SK-N-SH (cell line): ENCODE measurements around the gene STMN1. TPM values are rescaled to one million over a fixed set of nuclear protein-coding genes. Genes with fewer than 3 reads are reported as not detected.

Experiments used
- CTCF ChIA-PET: fragments of 300-600, 350-600 bp; formaldehyde crosslinking; extraction: SDS; loops from one replicate; lab custom pipeline; 2021; lab: Yijun Ruan, JAX
- POLR2A ChIA-PET: fragments of 350-600 bp; sonication (Branson Sonifier 250); formaldehyde crosslinking; extraction: SDS; loops from one replicate; lab custom pipeline; 2020; ENCODE audit warnings: antibody characterized with exemption, inconsistent platforms; lab: Yijun Ruan, JAX
- DNase-seq: peaks from one replicate; pipeline ENCODE4 v3.0.0; 2012
- H2AFZ ChIP-seq: fragments of 200-600 bp; sonication (generic); 2 replicates; pipeline ENCODE4 v1.8.1; 2016; ENCODE audit warnings: antibody characterized with exemption, mild to moderate bottlenecking, low read depth
- H3F3A ChIP-seq: fragments of 200-600 bp; sonication (generic); replicated peaks from 2 replicates; pipeline ENCODE3; 2016; ENCODE audit warnings: antibody characterized with exemption, mild to moderate bottlenecking; ENCODE audit not compliant: insufficient read depth
- H3K27ac ChIP-seq, 2 experiments: fragments of 200-500 bp in 1 of 2; fragments of 200-600 bp in 1 of 2; sonication (Bioruptor generic) in 1 of 2; sonication (generic), shearing (Covaris generic) in 1 of 2; 2 replicates each; pipeline versions ENCODE4 v1.5.1 to v1.6.1; 2014 to 2016; ENCODE audit warnings: low read depth in 2 of 2, inconsistent platforms in 1 of 2, low read length in 1 of 2, mild to moderate bottlenecking in 1 of 2, mixed read lengths in 1 of 2
- H3K27me3 ChIP-seq: fragments of 200-600 bp; sonication (generic), shearing (Covaris generic); 2 replicates; pipeline ENCODE4 v1.6.1; 2016; ENCODE audit warnings: mixed run types; ENCODE audit not compliant: insufficient read depth
- H3K36me3 ChIP-seq, 2 experiments: fragments of 200-500 bp in 1 of 2; fragments of 200-600 bp in 1 of 2; sonication (Bioruptor generic) in 1 of 2; sonication (generic) in 1 of 2; replicated peaks in 1 of 2; 2 replicates each; pipeline versions ENCODE3 to v1.5.1; 2014 to 2016; ENCODE audit warnings: low read length in 1 of 2, mild to moderate bottlenecking in 1 of 2; ENCODE audit not compliant: insufficient read depth in 2 of 2, control insufficient read depth in 1 of 2
- H3K4me1 ChIP-seq, 2 experiments: fragments of 200-500 bp in 1 of 2; fragments of 200-600 bp in 1 of 2; sonication (Bioruptor generic) in 1 of 2; sonication (generic), shearing (Covaris generic) in 1 of 2; 2 replicates each; pipeline versions ENCODE4 v1.5.1 to v1.6.1; 2014 to 2016; ENCODE audit warnings: low read depth in 1 of 2, low read length in 1 of 2, mixed run types in 1 of 2; ENCODE audit not compliant: insufficient read depth in 2 of 2, control insufficient read depth in 1 of 2
- H3K4me2 ChIP-seq: fragments of 200-600 bp; sonication (generic), shearing (Covaris generic); 2 replicates; pipeline ENCODE4 v1.6.1; 2017; ENCODE audit warnings: mixed run types
- H3K4me3 ChIP-seq, 2 experiments: fragments of 200-500 bp in 1 of 2; fragments of 200-600 bp in 1 of 2; sonication (Bioruptor generic) in 1 of 2; sonication (generic), shearing (Covaris generic) in 1 of 2; 2 replicates each; pipeline versions ENCODE4 v1.5.1 to v1.8.1; 2014 to 2016; ENCODE audit warnings: low read depth in 2 of 2, inconsistent platforms in 1 of 2, low read length in 1 of 2, mild to moderate bottlenecking in 1 of 2, mixed read lengths in 1 of 2, moderate library complexity in 1 of 2
- H3K79me2 ChIP-seq: fragments of 200-600 bp; sonication (generic); 2 replicates; pipeline ENCODE4 v1.8.1; 2017; ENCODE audit warnings: mild to moderate bottlenecking; ENCODE audit not compliant: insufficient read depth
- H3K9ac ChIP-seq: fragments of 200-600 bp; sonication (generic); 2 replicates; pipeline ENCODE4 v1.6.1; 2017; ENCODE audit warnings: mixed run types
- H3K9me2 ChIP-seq: fragments of 200-600 bp; sonication (generic); 2 replicates; pipeline ENCODE4 v1.6.1; 2017; ENCODE audit warnings: mixed run types
- H3K9me3 ChIP-seq: fragments of 200-600 bp; sonication (generic); 2 replicates; pipeline ENCODE4 v1.6.1; 2017; ENCODE audit warnings: mixed run types, mild to moderate bottlenecking, moderate library complexity
- H4K20me1 ChIP-seq: fragments of 200-600 bp; sonication (generic); 2 replicates; pipeline ENCODE4 v1.6.1; 2017; ENCODE audit warnings: mild to moderate bottlenecking, mixed run types; ENCODE audit not compliant: insufficient read depth
- CHD2 ChIP-seq: fragments of 150-350 bp; IDR thresholded peaks from 2 replicates; pipeline ENCODE4 v1.6.1; 2018; ENCODE audit warnings: low read length; ENCODE audit not compliant: partially characterized antibody
- GABPA ChIP-seq: IDR thresholded peaks from 2 replicates; pipeline ENCODE4 v1.4.0; 2012; ENCODE audit warnings: low read depth, mild to moderate bottlenecking
- MEF2A ChIP-seq: IDR thresholded peaks from 2 replicates; pipeline ENCODE4 v1.4.0; 2012; ENCODE audit warnings: low read depth, borderline replicate concordance
- MXI1 ChIP-seq: IDR thresholded peaks from 2 replicates; pipeline ENCODE4 v1.6.1; 2012; ENCODE audit warnings: mild to moderate bottlenecking, low read depth, low read length, improper control_type of control experiment
- RXRA ChIP-seq: IDR thresholded peaks from 2 replicates; pipeline ENCODE4 v1.4.0; 2012; ENCODE audit warnings: low read depth, mild to moderate bottlenecking, borderline replicate concordance
- SIN3A ChIP-seq: IDR thresholded peaks from 2 replicates; pipeline ENCODE4 v1.6.1; 2012; ENCODE audit warnings: low read depth, mild to moderate bottlenecking, low read length, moderate library complexity, borderline replicate concordance
- TAF1 ChIP-seq: IDR thresholded peaks from 2 replicates; pipeline ENCODE4 v1.6.1; 2012; ENCODE audit warnings: low read depth, mild to moderate bottlenecking, low read length, moderate library complexity, borderline replicate concordance
- WGBS: methylation state at CpG from one replicate; pipeline ENCODE4 v1.1.6; 2017; ENCODE audit warnings: low lambda C conversion rate; 5-methylcytosine and 5-hydroxymethylcytosine counted together
- polyA plus RNA-seq, 3 experiments: library from polyadenylated mRNA; depleted of rRNA; stranded (reverse); fragments of >200 nt; gene quantifications; 2 replicates each; pipeline ENCODE4 v1.2.3, GENCODE V29; 2012
- TF ChIP-seq, protein P1 (sequence below): IDR thresholded peaks from 2 replicates; pipeline ENCODE4 v1.6.1; 2012; ENCODE audit warnings: mild to moderate bottlenecking, low read depth, low read length, moderate library complexity
- TF ChIP-seq, protein P2 (sequence below): fragments of 150-350 bp; IDR thresholded peaks from 2 replicates; pipeline ENCODE4 v1.6.1; 2016; ENCODE audit warnings: mild to moderate bottlenecking, low read depth, low read length

The STMN1 gene
- polyA plus RNA-seq, 1 of the 3 experiments (the other 2 are of a cell fraction) = 143 TPM

DNA sequence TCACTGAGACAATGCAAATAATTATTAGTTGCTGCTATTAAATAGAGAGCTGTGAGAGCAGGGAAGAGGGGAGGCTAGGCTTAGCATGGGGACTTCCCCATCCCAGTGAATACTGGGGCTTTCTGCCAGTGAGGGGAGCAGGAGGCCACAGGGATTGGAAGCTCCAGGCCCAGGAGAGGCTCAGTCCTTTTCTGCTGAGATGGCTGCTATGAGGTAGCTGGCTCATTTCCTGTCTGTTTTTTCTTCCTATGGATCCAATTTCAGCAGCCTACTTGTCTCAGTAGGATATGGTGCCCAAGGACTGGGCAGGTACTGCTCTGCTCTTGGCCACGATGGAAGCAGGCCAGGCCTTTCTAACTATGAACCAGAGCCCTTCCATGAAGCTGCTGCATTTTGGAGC, 10.0 kb downstream of the STMN1 start:
- TF ChIP-seq MXI1 (no peak), TAF1 (0 out of 2 replicates have a peak, but pooled peaks have one; percentile 29), RXRA (no peak), SIN3A (no peak), MEF2A (no peak), GABPA (no peak), CHD2 (no peak)
- TF ChIP-seq, protein P1, sequence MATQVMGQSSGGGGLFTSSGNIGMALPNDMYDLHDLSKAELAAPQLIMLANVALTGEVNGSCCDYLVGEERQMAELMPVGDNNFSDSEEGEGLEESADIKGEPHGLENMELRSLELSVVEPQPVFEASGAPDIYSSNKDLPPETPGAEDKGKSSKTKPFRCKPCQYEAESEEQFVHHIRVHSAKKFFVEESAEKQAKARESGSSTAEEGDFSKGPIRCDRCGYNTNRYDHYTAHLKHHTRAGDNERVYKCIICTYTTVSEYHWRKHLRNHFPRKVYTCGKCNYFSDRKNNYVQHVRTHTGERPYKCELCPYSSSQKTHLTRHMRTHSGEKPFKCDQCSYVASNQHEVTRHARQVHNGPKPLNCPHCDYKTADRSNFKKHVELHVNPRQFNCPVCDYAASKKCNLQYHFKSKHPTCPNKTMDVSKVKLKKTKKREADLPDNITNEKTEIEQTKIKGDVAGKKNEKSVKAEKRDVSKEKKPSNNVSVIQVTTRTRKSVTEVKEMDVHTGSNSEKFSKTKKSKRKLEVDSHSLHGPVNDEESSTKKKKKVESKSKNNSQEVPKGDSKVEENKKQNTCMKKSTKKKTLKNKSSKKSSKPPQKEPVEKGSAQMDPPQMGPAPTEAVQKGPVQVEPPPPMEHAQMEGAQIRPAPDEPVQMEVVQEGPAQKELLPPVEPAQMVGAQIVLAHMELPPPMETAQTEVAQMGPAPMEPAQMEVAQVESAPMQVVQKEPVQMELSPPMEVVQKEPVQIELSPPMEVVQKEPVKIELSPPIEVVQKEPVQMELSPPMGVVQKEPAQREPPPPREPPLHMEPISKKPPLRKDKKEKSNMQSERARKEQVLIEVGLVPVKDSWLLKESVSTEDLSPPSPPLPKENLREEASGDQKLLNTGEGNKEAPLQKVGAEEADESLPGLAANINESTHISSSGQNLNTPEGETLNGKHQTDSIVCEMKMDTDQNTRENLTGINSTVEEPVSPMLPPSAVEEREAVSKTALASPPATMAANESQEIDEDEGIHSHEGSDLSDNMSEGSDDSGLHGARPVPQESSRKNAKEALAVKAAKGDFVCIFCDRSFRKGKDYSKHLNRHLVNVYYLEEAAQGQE = no peak
- TF ChIP-seq, protein P2, sequence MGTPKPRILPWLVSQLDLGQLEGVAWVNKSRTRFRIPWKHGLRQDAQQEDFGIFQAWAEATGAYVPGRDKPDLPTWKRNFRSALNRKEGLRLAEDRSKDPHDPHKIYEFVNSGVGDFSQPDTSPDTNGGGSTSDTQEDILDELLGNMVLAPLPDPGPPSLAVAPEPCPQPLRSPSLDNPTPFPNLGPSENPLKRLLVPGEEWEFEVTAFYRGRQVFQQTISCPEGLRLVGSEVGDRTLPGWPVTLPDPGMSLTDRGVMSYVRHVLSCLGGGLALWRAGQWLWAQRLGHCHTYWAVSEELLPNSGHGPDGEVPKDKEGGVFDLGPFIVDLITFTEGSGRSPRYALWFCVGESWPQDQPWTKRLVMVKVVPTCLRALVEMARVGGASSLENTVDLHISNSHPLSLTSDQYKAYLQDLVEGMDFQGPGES = no peak
- Histone ChIP-seq H3K4me1 (peaks cover 15 to 33% of the 10 kb centered on the region in 2 experiments), H3K9ac (no peak overlapping the region; the same call in 1 of the 2 replicates)

More for the DNA sequence above, 10.0 kb downstream of the STMN1 start:
- H3K27ac ChIP-seq = peak overlapping the region; percentile 64 to 69
- H3K9me2 ChIP-seq = no peaks in the 10 kb centered on the region
- peaks cover 60% of the 10 kb centered on the region for H3F3A ChIP-seq
- H3K27me3 ChIP-seq = no peaks in the 10 kb centered on the region
- no peaks in the 10 kb centered on the region for H3K9me3 ChIP-seq
- H2AFZ ChIP-seq = no peak overlapping the region
- no peak overlapping the region for H3K4me3 ChIP-seq
- POLR2A ChIA-PET = interaction anchor here (1.1 to 1.9 kb wide), 6 partner anchors 8 to 103 kb away, joined by 3 to 27 read pairs (median 6); partner anchors contain the start of gene PAFAH2
- H4K20me1 ChIP-seq = peaks cover 4% of the 10 kb centered on the region; the same call in 1 of the 2 replicates
- CTCF ChIA-PET = interaction anchor here (0.9 to 13.3 kb wide), 25 partner anchors 9 to 520 kb away, joined by 3 to 344 read pairs (median 10); partner anchors contain the start of genes EXTL1, PAFAH2, PAQR7 and STMN1
- 0 out of 2 replicates have a peak overlapping the region, but pooled peaks have one; percentile 14 for H3K4me2 ChIP-seq
- no peak for DNase-seq
- 90% methylated on average over 1 of the region's 1 CpG for WGBS
- H3K36me3 ChIP-seq = peaks cover 36 to 38% of the 10 kb centered on the region in 2 experiments
- H3K79me2 ChIP-seq = peaks cover 60% of the 10 kb centered on the region
